ENCODE results near the gene PIP5K1B. TPM values are rescaled to one million over a fixed set of nuclear protein-coding genes. Genes with fewer than 3 reads are reported as not detected.

PIP5K1B gene
- total RNA-seq, 1 experiment from 2014 or later = not detected

DNA sequence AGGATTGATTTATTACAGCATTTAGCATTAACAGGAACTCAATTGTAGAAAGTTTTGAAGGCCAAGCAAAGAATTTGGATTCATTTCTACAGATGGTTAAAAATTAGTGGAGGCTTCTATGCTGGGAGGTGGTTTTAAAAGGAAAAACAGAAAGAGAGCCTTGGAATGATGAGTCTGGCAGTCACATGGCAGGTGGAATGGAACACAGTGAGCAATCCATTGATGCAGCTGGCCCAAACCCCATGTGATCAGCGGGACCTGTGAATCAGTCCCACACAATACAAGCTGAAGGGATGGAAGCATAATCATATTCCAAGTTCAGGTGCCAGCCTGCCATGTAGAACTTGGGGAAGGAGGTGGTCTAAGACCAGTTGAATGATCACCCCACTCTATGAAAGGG is 147.9 kb downstream of the PIP5K1B start:
- DNase-seq (ENCODE audit: low spot score) = no peak
- Histone ChIP-seq H3K27me3 (replicated peaks; ENCODE audit: insufficient read depth, low read depth, low read length, poor library complexity) (peaks cover 38% of the 10 kb centered on the region), H3K4me1 (ENCODE audit: insufficient read depth, low read length, poor library complexity, severe bottlenecking) (no peaks in the 10 kb centered on the region), H3K36me3 (ENCODE audit: insufficient read depth, low read length, poor library complexity, severe bottlenecking) (no peaks in the 10 kb centered on the region), H3K9me3 (ENCODE audit: low read depth, low read length, poor library complexity, severe bottlenecking) (no peaks in the 10 kb centered on the region), H3K27ac (ENCODE audit: low read depth, low read length, poor library complexity, severe bottlenecking) (no peak overlapping the region), H3K4me3 (ENCODE audit: low read depth, low read length, poor library complexity, severe bottlenecking) (no peak overlapping the region)
- ChIA-PET POLR2A (ENCODE audit: low non-redundant PET) (no interaction called here), CTCF (no interaction called here)
- TF ChIP-seq EZH2 (IDR thresholded peaks at IDR 0.05; ENCODE audit: borderline replicate concordance, low read depth, low read length, poor library complexity, severe bottlenecking) = no peak
- TF ChIP-seq, protein P1, sequence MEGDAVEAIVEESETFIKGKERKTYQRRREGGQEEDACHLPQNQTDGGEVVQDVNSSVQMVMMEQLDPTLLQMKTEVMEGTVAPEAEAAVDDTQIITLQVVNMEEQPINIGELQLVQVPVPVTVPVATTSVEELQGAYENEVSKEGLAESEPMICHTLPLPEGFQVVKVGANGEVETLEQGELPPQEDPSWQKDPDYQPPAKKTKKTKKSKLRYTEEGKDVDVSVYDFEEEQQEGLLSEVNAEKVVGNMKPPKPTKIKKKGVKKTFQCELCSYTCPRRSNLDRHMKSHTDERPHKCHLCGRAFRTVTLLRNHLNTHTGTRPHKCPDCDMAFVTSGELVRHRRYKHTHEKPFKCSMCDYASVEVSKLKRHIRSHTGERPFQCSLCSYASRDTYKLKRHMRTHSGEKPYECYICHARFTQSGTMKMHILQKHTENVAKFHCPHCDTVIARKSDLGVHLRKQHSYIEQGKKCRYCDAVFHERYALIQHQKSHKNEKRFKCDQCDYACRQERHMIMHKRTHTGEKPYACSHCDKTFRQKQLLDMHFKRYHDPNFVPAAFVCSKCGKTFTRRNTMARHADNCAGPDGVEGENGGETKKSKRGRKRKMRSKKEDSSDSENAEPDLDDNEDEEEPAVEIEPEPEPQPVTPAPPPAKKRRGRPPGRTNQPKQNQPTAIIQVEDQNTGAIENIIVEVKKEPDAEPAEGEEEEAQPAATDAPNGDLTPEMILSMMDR (conservative IDR thresholded peaks at IDR 0.05; ENCODE audit: low read depth, low read length) = no peak
- intact Hi-C loops (cut with micrococcal nuclease; ENCODE audit: unreplicated experiment) = no loop called here
- BruUV-seq (replicated peaks) = no TSS peak

DNA sequence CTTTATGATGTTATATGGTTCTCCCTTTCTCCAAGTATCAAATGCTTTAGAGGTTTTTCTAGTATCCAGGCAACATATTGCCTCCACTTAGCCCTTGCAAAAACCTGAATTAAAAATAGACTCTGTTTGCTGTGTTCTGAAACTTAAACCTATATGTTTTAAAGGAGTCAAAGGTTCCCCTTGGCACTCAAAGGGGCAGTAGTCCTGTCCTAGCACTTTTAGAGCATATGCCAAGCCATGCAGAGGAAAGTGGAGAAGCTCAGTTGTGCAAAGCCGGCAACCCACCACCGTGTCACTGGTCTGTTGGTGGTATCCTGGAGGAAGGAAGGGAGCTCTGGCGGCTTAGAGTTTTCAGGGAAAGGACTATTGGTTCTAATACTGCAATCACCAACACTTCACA is 154.3 kb downstream of the PIP5K1B start:
- intact Hi-C loops (cut with micrococcal nuclease; ENCODE audit: unreplicated experiment) = no loop called here
- no peak overlapping the region for H3K4me3 ChIP-seq (ENCODE audit: low read depth, low read length, poor library complexity, severe bottlenecking)
- DNase-seq (ENCODE audit: low spot score) = no peak
- H3K36me3 ChIP-seq (ENCODE audit: insufficient read depth, low read length, poor library complexity, severe bottlenecking) = no peaks in the 10 kb centered on the region
- no peak overlapping the region for H3K27ac ChIP-seq (ENCODE audit: low read depth, low read length, poor library complexity, severe bottlenecking)
- peaks cover 69% of the 10 kb centered on the region for H3K27me3 ChIP-seq (replicated peaks; ENCODE audit: insufficient read depth, low read depth, low read length, poor library complexity)
- TF ChIP-seq, protein P1 (conservative IDR thresholded peaks at IDR 0.05; ENCODE audit: low read depth, low read length) = no peak
- no peak for TF ChIP-seq EZH2 (IDR thresholded peaks at IDR 0.05; ENCODE audit: borderline replicate concordance, low read depth, low read length, poor library complexity, severe bottlenecking)
- BruUV-seq (replicated peaks) = no TSS peak
- H3K4me1 ChIP-seq (ENCODE audit: insufficient read depth, low read length, poor library complexity, severe bottlenecking) = no peaks in the 10 kb centered on the region
- ChIA-PET CTCF (no interaction called here), POLR2A (ENCODE audit: low non-redundant PET) (no interaction called here)
- no peaks in the 10 kb centered on the region for H3K9me3 ChIP-seq (ENCODE audit: low read depth, low read length, poor library complexity, severe bottlenecking)

DNA sequence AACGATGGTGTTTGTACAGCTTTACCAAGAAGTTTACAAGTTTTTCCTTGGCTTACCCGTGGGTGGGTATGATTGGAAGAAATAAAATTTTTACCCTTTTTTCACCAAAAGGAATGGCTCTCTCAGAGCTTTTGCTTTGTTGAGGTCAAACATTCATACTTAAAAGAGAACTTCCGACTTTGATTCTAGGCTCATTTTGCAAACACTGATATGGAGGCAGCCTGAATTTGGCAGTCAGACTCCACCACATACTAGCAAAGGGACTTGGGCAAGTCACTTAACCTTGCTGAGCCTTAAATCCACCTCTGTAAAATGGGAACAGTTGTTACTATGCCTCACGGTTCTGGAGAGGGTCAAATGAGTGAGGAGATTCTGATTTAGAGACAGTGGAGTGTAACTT is 155.4 kb downstream of the PIP5K1B start:
- no peak overlapping the region for H3K4me3 ChIP-seq (ENCODE audit: low read depth, low read length, poor library complexity, severe bottlenecking)
- H3K27ac ChIP-seq (ENCODE audit: low read depth, low read length, poor library complexity, severe bottlenecking) = no peak overlapping the region
- ChIA-PET POLR2A (ENCODE audit: low non-redundant PET) (no interaction called here), CTCF (no interaction called here)
- intact Hi-C loops (cut with micrococcal nuclease; ENCODE audit: unreplicated experiment) = no loop called here
- TF ChIP-seq, protein P1 (conservative IDR thresholded peaks at IDR 0.05; ENCODE audit: low read depth, low read length) = no peak
- TF ChIP-seq EZH2 (IDR thresholded peaks at IDR 0.05; ENCODE audit: borderline replicate concordance, low read depth, low read length, poor library complexity, severe bottlenecking) = no peak
- no TSS peak for BruUV-seq (replicated peaks)
- no peaks in the 10 kb centered on the region for H3K9me3 ChIP-seq (ENCODE audit: low read depth, low read length, poor library complexity, severe bottlenecking)
- peaks cover 58% of the 10 kb centered on the region for H3K27me3 ChIP-seq (replicated peaks; ENCODE audit: insufficient read depth, low read depth, low read length, poor library complexity)
- no peak for DNase-seq (ENCODE audit: low spot score)
- no peaks in the 10 kb centered on the region for H3K36me3 ChIP-seq (ENCODE audit: insufficient read depth, low read length, poor library complexity, severe bottlenecking)
- H3K4me1 ChIP-seq (ENCODE audit: insufficient read depth, low read length, poor library complexity, severe bottlenecking) = no peaks in the 10 kb centered on the region
